Islet precursor cell (in vitro differentiated cells): ENCODE measurements around the gene UNC79.
"Not testable (repeated sequence)": the region's sequence is repeated elsewhere in the genome, so short reads cannot be mapped to it uniquely, and the experiment has no call there.

Source experiments
- DNase-seq: peaks from one replicate; pipeline ENCODE4 v3.0.0-alpha.2; 2018

The UNC79 gene

DNA sequence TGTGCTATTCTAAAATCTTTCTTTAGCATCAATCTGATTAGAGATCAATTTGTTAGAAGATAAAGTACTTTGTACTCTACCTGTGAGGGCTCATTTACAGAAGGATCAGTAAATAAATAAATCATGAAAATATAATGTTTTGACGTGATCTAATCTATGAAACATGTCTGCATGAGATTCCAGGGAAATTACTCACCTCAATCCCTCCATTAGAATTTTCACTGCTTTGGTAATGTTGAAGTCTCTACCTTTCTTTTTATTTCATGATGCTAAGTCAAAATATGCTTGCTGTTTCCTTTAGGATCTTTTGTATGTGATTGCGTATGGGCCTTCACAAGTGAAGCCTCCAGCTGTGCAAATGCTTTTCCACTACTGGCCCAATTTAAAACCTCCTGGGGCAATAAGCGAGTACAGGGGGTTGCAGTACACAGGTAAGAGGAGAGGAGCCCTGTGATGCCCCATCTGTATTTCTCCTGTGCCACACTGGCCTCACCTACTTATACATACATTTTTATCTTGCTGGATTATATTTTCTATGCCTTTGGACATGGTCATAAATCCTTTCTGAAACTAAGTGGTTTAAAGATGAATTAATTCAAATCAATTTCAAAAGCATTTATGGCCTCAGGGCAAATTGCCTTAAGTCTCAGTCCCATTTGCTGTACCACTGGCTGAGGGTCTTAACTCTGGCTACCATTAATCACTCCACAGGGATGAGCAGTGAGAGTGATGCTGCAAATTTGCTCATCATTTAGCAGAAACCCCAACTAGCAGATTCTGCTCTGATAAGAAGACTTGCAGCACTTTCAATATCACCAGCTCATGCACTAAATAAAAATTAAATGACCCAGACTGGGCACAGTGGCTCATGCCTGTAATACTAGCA lies 66.4 kb downstream of the UNC79 start:
- DNase-seq, result no peak

DNA sequence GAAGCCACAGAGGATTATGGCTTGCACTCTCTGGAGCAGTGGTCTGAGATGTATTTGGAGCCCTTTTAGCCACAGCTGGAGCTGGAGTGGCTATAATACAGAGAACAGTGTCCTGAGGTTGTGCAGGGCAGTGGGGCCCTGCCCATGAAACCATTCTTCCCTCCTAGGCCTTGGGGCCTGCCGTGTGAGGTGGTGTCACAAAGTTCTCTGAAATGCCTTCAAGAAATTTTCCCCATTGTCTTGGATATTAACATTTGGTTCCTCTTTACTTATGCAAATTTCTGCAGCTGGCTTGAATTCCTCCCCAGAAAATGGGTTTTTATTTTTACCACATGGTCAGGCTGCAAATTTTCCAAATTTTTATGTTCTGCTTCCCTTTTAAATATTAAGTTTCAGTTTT lies 79.3 kb downstream of the UNC79 start:
- DNase-seq, result no peak

DNA sequence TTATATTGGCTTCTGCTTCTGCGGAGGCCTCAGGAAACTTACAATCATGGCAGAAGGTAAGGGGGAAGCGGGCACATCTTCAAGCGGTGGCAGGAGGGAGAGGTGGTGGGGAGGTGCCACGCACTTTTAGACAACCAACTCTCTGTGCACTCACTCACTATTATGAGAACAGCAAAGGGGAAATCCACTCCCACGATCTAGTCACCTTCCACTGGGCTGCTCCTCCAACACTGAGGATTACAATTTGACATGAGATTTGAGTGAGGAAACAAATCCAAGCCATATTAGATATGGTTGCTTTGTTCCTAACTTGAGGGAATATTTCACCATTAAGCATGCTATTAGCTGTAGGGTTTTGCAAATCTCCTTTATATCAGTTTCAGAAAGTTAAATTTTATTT lies 80.3 kb downstream of the UNC79 start:
- no peak for DNase-seq

DNA sequence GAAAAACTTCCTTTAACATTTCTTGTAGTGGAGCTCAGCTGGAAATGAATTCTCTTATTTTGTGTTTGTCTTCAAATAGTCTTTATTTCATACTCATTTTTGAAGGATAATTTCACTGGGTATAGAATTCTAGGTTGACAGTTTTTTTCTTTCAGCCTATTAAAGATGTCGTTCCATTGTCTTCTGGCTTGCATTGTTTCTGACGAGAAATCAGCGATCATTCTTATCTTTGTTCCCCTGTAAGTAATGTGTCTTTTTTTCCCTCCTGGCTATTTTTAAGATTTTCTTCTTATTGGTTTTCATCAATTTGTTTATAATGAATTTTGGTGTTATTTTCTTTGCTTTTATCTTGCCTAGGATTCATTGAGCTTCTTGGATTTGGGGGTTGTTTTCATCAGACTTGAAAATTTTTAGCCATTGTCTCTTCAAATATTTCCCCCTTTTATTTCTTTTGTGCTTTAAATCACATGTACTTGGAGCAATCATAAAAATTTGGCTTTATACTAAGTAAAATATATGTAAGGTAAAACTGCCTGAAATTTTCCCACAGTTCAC lies 89.4 kb downstream of the UNC79 start:
- DNase-seq, result no peak

DNA sequence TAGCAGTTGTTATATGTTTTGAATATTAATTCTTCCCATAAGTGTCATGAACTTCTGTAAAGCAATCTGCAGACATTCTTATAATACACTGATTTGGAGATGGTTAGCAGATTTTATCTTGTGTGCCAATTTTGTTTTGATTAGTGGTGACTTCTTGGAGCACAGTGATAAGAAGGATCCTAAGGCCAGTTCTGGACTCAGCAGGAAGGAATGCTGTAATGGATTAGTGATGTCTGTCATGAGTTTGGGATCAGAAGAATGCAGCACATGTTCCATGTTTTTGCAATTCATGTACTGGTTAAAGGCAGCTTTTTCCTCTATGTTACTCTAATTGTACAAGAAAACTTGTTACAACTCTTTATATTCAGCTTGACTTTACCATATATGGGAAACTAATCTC lies 91.5 kb downstream of the UNC79 start:
- no peak for DNase-seq

- DNase-seq, result not testable (repeated sequence)
Observed at GRCh38 chr14:93525216-93525615, 94.5 kb downstream of the UNC79 start.

GRCh38 chr14:93525696-93526451 lies 95.1 kb downstream of the UNC79 start:
- no peak for DNase-seq

DNA sequence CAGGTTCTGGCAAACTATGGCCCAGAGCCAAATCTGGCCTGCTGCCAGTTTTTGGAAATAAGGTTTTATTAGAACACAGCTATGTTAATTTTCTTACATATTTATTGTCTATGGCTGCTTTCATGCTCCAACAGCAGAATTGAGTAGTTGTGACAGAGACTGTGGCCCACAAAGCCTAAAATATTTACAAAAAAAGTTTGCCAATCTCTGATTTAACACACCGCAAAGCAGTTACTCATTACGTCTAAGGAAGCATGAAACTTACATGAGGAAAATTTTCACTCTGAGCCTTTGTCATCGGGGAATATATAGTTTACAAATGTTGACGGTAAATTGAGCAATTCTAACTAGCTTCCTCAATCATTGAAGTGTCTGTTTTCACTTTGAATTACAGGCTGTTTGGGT lies 96.5 kb downstream of the UNC79 start:
- DNase-seq, result no peak

DNA sequence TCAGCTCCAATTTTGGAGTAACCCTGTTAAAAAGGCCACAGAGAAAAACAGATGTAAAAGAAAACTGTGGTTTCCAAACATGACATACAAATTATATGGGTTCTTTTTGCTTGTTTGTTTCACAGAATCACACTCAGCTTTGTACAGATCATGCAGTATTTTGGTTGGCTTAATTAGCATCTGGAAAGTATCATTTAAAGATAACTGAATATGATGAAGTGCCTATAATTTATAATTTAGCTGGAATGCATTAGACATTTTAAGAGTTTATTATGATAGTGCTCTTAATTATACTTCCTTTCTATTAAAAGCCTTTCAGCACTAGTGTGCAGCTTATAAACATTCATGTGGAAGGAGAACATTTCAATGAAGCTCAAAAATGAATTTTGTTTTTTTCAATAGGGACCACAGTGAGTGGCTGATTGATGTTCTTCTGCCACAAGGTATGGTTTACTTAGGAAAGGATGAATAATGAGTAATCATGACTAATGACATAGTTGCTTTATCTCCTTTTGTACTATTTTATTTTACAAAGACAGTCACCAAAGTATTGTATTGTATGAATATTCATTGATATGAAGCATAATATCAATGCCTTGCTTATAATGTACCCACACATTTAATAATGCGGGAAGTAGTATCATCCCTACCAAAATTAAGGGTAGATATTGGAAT lies 98.3 kb downstream of the UNC79 start:
- DNase-seq, result no peak

- no peak for DNase-seq
Observed at GRCh38 chr14:93531644-93532043, 100.9 kb downstream of the UNC79 start.

GRCh38 chr14:93532541-93532940 lies 101.8 kb downstream of the UNC79 start:
- DNase-seq, result no peak

- DNase-seq, result no peak
Observed at GRCh38 chr14:93533437-93533836, 102.7 kb downstream of the UNC79 start.

- DNase-seq, result no peak
Observed at GRCh38 chr14:93533842-93534241, 103.1 kb downstream of the UNC79 start.

DNA sequence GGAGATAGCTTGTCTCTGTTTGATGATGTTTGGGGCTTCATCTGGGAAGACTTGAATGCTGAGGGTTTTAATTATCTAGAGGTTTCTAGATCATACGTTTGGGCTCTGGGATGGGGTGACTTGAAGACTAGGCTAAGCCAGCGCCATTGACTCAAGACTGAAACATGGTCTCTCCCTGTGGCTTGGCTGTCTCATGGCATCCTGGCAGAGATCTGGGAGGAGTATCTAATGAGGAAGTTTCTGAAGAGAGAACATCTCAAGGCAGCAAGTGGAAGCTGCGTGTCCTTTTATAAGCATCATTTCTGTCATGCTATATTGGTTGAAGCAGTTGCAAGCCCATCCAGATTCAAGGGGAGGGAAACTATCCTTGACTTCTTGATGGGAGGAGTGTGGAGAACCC lies 104.8 kb downstream of the UNC79 start:
- no peak for DNase-seq

DNA sequence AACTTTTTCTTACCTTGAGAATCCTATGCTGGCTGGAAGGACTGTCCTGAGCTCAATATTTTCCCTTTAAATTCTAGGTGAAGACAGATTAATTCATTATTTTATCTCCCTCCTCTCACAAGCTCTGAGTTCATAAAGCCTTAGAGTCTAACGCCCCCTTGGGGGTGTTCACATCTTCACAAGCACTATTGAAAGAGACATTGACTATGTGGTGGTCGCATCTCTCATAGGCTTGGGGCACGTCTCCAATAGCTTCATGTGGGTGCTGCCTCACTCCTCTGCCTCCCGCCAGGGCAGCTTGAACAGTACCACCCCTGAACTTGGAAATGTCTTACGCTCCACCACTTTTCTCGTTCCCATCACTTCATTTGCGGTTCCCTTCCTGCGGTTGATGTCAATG lies 106.2 kb downstream of the UNC79 start:
- DNase-seq, result no peak

DNA sequence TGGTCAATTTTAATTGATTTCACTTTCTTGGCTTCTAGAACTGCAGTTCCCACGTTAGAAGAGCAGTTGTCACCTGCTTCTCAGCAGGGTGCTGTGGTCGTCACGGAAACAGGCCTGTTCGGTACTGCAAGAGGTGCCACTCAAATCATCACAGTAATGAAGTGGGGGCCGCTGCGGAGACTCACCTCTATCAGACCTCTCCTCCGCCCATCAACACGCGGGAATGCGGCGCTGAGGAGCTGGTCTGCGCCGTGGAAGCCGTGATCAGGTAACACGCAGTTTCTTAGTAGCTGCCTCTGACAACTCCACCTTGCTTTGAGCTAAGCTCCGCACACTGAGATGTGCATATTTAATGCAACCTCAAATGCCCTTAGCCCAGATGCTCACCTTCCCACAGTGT lies 107.2 kb downstream of the UNC79 start:
- no peak for DNase-seq

GRCh38 chr14:93538413-93538812 lies 107.7 kb downstream of the UNC79 start:
- no peak for DNase-seq

DNA sequence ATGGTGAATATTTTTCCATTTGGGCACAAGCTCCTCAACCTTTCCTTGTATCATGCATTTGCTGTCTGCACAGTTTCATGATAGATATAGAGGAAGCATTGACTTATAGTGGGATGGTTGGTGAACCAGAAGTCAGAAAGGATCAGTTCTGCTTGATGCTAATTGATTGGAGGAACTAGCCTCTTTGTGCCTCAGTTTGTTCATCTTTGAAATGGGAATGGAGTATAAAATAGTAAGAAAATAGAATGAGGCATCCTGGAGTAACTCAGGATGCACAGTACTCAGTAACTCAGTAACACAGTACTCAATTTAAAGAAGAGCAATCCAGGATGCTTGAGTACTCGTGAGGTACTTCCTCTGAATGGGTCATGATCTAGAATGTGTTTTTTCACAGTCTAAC lies 109.5 kb downstream of the UNC79 start:
- DNase-seq, result no peak

GRCh38 chr14:93543766-93544165 lies 113.0 kb downstream of the UNC79 start:
- no peak for DNase-seq

DNA sequence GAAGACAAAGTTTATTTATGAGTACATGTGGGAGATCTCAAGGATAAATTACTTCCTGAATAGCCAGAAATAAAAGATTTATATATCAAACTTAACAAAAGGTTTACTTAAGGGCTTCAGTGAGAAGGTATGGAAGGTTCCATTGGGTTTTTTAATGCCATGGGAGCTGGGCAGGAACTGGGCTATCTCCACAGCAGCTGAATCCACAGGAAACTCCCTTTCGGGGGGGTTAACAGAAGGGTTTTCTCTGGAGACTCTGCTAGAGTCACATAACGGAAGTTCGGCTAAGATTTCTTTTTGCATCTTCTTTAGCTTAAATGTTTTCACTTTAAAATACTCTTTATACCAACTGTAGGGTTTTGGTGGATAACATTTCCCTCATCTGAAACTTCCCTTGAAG lies 113.5 kb downstream of the UNC79 start:
- DNase-seq, result no peak

DNA sequence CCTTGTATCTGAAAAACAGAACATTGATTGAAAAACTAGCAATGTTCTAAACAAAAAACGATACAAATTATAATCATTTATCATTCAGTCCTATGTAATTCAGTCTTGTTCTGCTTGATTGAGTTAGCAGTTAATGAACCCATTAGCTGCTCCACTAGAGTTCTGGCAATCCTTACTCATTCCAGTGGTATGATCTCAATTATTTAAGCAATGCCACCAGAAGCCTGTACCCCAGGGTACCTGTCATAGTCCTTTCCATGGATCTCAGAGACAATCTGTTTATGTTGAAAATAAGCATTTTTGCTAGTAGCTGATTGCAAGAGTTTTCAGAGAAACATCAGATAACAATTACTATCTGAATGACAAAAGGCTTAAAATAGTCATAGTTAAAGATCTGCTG lies 115.9 kb downstream of the UNC79 start:
- DNase-seq, result no peak

GRCh38 chr14:93548102-93548843 lies 117.5 kb downstream of the UNC79 start:
- DNase-seq, result no peak

DNA sequence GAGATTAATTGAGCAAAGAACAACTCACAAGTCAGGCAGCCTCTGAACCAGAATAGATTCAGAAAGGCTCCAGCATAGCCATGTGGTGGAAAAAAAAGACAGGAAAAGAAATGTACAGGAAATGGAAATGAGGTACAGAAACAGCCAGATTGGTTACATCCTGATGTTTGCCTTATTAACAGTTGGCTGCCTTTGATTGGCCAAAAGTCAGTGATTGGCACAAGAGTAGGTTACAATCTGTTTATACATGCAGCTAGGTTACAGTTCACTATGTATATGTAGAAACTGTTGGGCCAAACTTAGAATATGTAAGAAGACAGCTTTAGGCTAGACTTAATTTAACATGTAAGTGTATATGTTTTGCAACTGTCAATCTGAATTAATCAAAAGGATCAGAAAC lies 118.9 kb downstream of the UNC79 start:
- no peak for DNase-seq
